ENCODE data around the gene TOMT. TPM values are rescaled to one million over a fixed set of nuclear protein-coding genes. Genes with fewer than 3 reads are reported as not detected.

TOMT gene
- total RNA-seq, 4 donors from 2014 or later: not detected

- TF ChIP-seq CTCF (IDR thresholded peaks at IDR 0.05; ENCODE audit: low read depth): no peak
Observed at GRCh38 chr11:72085621-72086351, 19.9 kb upstream of the TOMT start.

- no peak for TF ChIP-seq CTCF (IDR thresholded peaks at IDR 0.05; ENCODE audit: low read depth)
Observed at GRCh38 chr11:72088076-72088808, 17.5 kb upstream of the TOMT start.

GRCh38 chr11:72091292-72091691, 14.4 kb upstream of the TOMT start:
- no peak for TF ChIP-seq CTCF (IDR thresholded peaks at IDR 0.05; ENCODE audit: low read depth)

DNA sequence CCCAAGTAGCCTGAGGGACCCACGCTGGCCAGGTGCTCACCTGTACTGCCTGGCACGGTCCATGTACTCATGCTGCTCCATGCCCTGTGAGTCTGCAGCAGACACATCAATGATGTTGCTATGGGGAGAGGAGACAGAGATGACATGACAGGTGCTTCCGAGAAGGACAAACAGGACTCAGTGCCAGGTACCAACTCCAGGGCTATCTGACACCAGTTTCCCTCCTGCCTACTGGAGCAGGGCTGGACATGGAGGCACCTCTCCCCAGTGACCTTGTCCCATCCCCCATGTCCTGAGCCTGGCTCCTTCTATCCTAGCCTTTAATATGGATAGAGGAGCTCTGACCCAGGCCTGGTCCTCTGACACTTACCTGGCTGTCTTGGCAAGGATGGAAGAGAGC, 7.0 kb upstream of the TOMT start:
- no peak for TF ChIP-seq CTCF (IDR thresholded peaks at IDR 0.05; ENCODE audit: low read depth)

DNA sequence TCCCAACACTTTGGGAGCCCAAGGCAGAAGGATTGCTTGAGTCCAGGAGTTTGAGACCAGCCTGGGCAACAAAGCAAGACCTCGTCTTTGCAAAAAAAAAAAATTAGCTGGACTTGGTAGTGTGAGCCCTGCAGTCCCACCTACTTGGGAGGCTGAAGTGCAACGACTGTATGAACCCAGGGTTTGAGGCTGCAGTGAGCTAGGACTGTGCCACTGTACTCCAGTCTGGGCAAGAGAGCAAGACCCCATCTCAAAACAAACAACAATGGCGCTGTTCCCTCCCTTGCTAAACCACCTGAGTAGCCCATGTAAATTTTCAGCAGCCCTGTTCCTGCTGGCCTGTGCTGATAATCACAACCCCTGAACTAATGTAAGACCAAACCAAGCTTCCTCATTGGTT, 5.7 kb upstream of the TOMT start:
- TF ChIP-seq CTCF (IDR thresholded peaks at IDR 0.05; ENCODE audit: low read depth): no peak

DNA sequence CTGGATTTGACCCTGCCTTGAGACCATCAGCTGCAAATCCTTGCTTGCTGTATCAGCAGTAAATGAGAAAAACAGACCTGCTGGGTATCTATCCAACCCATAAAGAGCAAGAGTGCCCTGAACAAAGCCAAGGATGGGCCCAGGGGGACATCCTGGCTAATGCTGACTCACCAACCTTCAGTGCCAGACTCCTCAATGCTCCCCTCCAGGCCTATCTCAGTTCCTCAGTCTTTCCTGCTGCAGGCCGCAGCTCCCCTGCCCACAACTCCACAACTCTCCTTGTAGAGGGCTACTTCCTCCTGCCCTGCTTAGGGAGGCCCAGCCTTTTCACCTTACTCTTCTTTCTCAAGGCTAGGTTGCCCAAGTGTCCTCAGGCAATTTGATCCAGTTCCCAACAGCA, 5.3 kb upstream of the TOMT start:
- no peak for TF ChIP-seq CTCF (IDR thresholded peaks at IDR 0.05; ENCODE audit: low read depth)

DNA sequence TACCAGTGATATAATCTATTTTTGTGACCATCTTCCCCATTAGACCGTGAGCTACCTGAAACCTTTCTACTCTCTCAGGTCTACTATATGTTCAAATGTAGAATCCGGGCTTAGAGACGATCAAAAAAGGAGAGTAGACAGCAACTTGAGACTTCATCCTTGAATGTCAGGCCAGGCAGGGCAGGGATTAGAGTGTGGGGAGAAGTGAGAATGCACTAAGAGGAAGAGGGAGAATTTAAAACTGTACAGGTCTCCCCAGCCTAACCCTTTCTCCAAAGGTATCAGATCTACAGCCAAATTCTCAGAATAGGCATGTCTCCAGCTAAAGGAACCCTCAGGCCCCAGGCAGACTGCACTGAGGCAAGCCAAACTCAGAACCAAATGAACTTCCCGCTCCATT, 3.6 kb upstream of the TOMT start:
- no peak for TF ChIP-seq CTCF (IDR thresholded peaks at IDR 0.05; ENCODE audit: low read depth)
